CD4-positive, alpha-beta T cell treated with Interferon alpha-2 for 1 hour (primary cell): ENCODE data around the gene RFPL3.
"Not testable (repeated sequence)": the region's sequence is repeated elsewhere in the genome, so short reads cannot be mapped to it uniquely, and the experiment has no call there.

ENCODE experiments used
- DNase-seq, 2 donors: peaks; one replicate each; pipeline ENCODE4 v3.0.0-alpha.2; 2020 to 2022

Gene RFPL3

GRCh38 chr22:32357567-32357966 is at the start of gene RFPL3:
Gene RFPL3 (plus strand): TSS chr22:32357867. CDS start chr22:32358072, 205 bp downstream.
- not testable (repeated sequence) for DNase-seq

- no peak for DNase-seq
Measured at GRCh38 chr22:32308191-32308590, 49.5 kb upstream of the RFPL3 start.

GRCh38 chr22:32308934-32309333 is 48.7 kb upstream of the RFPL3 start:
- no peak for DNase-seq

GRCh38 chr22:32309585-32310251 is 47.9 kb upstream of the RFPL3 start:
- DNase-seq: no peak

- no peak for DNase-seq
Measured at GRCh38 chr22:32310777-32311176, 46.9 kb upstream of the RFPL3 start.

GRCh38 chr22:32311551-32312071 is 46.1 kb upstream of the RFPL3 start:
- DNase-seq: no peak

GRCh38 chr22:32312748-32313147 is 44.9 kb upstream of the RFPL3 start:
- DNase-seq: no peak

- no peak for DNase-seq
Measured at GRCh38 chr22:32313532-32313931, 44.1 kb upstream of the RFPL3 start.

GRCh38 chr22:32317524-32317923 is 40.1 kb upstream of the RFPL3 start:
- no peak for DNase-seq

GRCh38 chr22:32318361-32318760 is 39.3 kb upstream of the RFPL3 start:
- DNase-seq: no peak

GRCh38 chr22:32319861-32320406 is 37.7 kb upstream of the RFPL3 start:
- DNase-seq: no peak

- DNase-seq: no peak
Measured at GRCh38 chr22:32322986-32323385, 34.7 kb upstream of the RFPL3 start.

GRCh38 chr22:32323513-32324164 is 34.0 kb upstream of the RFPL3 start:
- no peak for DNase-seq

- no peak for DNase-seq
Measured at GRCh38 chr22:32324505-32325415, 32.9 kb upstream of the RFPL3 start.

GRCh38 chr22:32325416-32325801 is 32.3 kb upstream of the RFPL3 start:
- DNase-seq: no peak

GRCh38 chr22:32325811-32326237 is 31.8 kb upstream of the RFPL3 start:
- DNase-seq: no peak

- no peak for DNase-seq
Measured at GRCh38 chr22:32326647-32327046, 31.0 kb upstream of the RFPL3 start.

GRCh38 chr22:32327066-32327465 is 30.6 kb upstream of the RFPL3 start:
- no peak for DNase-seq

GRCh38 chr22:32327596-32328171 is 30.0 kb upstream of the RFPL3 start:
- no peak for DNase-seq

GRCh38 chr22:32328306-32329201 is 29.1 kb upstream of the RFPL3 start:
- no peak for DNase-seq

- DNase-seq: no peak
Measured at GRCh38 chr22:32329202-32329645, 28.4 kb upstream of the RFPL3 start.
